ENCODE data around the gene LYZL4.

LYZL4 gene

DNA sequence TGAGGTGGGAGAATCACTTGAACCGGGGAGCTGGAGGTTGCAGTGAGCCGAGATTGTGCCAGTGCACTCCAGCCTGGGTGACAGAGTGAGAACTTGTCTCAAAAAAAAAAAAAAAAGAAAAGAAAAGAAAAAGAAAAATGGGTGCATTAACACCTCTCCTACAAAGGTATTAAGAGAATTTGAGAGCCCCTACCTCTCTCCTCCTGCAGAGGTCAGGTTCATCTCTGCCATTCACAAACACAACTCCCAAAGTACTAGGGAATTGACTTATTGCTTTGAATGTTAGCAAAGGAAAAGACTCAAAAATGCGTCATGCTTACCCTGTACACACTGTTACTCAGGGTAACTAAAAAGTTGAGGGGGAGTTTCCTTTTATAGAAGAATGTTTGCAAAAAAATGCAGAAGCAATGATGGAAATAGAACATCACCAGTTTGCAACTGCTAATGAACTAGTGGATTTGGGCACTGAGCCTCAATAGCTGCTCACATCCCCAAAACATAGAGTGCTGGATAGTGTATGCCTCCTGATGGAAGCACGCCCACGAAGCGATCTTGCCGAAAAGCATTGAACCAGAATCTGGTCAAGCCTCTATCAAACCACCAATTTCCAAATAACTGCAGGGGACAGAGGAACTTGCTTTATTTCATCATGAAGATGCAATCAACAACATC, 15.5 kb upstream of the LYZL4 start:
- TF ChIP-seq CTCF (IDR thresholded peaks at IDR 0.05) = no peak
- H3K4me3 ChIP-seq (ENCODE audit: low read depth in 1 of 2, low read length in 1 of 2) = no peak overlapping the region
- peaks cover 42% of the 10 kb centered on the region for H3K27me3 ChIP-seq
- no peaks in the 10 kb centered on the region for H3K9me3 ChIP-seq
- no peak overlapping the region for H3K27ac ChIP-seq
- H3K36me3 ChIP-seq = no peaks in the 10 kb centered on the region
- peaks cover 0 to 5% of the 10 kb centered on the region in 2 experiments for H3K4me1 ChIP-seq (ENCODE audit: control insufficient read depth in 1 of 2, insufficient read depth in 1 of 2, low read depth in 1 of 2, low read length in 1 of 2)

DNA sequence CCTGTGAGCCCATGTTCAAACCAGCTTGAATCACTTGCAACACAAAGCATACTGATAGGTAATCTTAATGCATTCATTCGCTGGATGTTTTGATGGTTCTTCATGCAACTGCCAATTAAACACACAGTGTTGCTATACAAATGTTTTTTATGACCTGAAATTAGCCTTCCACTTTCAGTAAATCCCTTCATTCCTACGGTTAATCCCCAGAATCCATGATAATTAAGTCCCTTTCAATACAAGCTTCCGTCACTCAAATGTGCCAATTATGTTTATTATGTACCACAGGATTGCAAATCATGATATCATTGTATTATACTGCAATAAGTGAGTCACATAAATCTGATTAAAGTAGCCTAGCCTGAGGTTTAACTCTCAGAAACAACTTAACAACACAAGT, 14.5 kb upstream of the LYZL4 start:
- no peak overlapping the region for H3K27ac ChIP-seq
- H3K9me3 ChIP-seq = no peaks in the 10 kb centered on the region
- peaks cover 0 to 5% of the 10 kb centered on the region in 2 experiments for H3K4me1 ChIP-seq (ENCODE audit: control insufficient read depth in 1 of 2, insufficient read depth in 1 of 2, low read depth in 1 of 2, low read length in 1 of 2)
- TF ChIP-seq CTCF (IDR thresholded peaks at IDR 0.05) = no peak
- no peak overlapping the region for H3K4me3 ChIP-seq (ENCODE audit: low read depth in 1 of 2, low read length in 1 of 2)
- H3K27me3 ChIP-seq = peaks cover 33% of the 10 kb centered on the region
- no peaks in the 10 kb centered on the region for H3K36me3 ChIP-seq

GRCh38 chr3:42421818-42422796, 11.7 kb upstream of the LYZL4 start:
- peaks cover 18% of the 10 kb centered on the region for H3K27me3 ChIP-seq
- no peak for TF ChIP-seq CTCF (IDR thresholded peaks at IDR 0.05)
- no peak overlapping the region for H3K4me3 ChIP-seq (ENCODE audit: low read depth in 1 of 2, low read length in 1 of 2)
- no peak overlapping the region for H3K27ac ChIP-seq
- H3K4me1 ChIP-seq (ENCODE audit: control insufficient read depth in 1 of 2, insufficient read depth in 1 of 2, low read depth in 1 of 2, low read length in 1 of 2) = peaks cover 0 to 5% of the 10 kb centered on the region in 2 experiments
- no peaks in the 10 kb centered on the region for H3K36me3 ChIP-seq
- H3K9me3 ChIP-seq = no peaks in the 10 kb centered on the region

DNA sequence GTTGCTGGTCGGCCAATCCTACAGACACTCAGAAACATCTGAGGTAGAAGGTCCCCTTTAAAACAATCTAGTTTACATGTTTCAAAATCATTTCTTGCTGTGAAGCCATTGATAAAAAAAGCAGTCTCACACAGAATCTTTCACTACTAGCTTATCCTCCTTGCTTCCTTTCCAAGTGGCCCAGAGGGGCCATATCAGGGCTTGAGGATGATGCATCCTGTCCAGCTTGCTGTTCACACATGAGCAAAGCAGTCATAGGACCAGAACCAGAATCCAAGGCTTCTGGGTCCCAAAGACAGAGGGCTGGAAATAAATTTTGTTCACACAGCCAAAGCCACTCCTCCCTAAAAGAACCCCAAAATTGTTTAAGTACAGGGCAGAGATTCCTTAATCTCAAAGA, 9.2 kb upstream of the LYZL4 start:
- Histone ChIP-seq H3K9me3 (no peaks in the 10 kb centered on the region), H3K36me3 (no peaks in the 10 kb centered on the region), H3K4me1 (ENCODE audit: control insufficient read depth in 1 of 2, insufficient read depth in 1 of 2, low read depth in 1 of 2, low read length in 1 of 2) (no peaks in the 10 kb centered on the region), H3K4me3 (ENCODE audit: low read depth in 1 of 2, low read length in 1 of 2) (no peak overlapping the region), H3K27ac (no peak overlapping the region), H3K27me3 (peaks cover 3% of the 10 kb centered on the region)
- TF ChIP-seq CTCF (IDR thresholded peaks at IDR 0.05) = no peak

- Histone ChIP-seq H3K27me3 (peaks cover 20% of the 10 kb centered on the region), H3K36me3 (no peaks in the 10 kb centered on the region), H3K27ac (no peak overlapping the region), H3K4me1 (ENCODE audit: control insufficient read depth in 1 of 2, insufficient read depth in 1 of 2, low read depth in 1 of 2, low read length in 1 of 2) (no peaks in the 10 kb centered on the region), H3K4me3 (ENCODE audit: low read depth in 1 of 2, low read length in 1 of 2) (no peak overlapping the region), H3K9me3 (no peaks in the 10 kb centered on the region)
- no peak for TF ChIP-seq CTCF (IDR thresholded peaks at IDR 0.05)
These were observed 2.2 kb upstream of the LYZL4 start for GRCh38 chr3:42412526-42413155.
